Activated T-helper 2 cell treated with anti-CD3 and anti-CD28 coated beads, Interferon-gamma antibody, Interleukin-2, Interleukin-4, amounts not matched to agents 10 μg/mL and 5 μg/mL and 100 μg/mL, durations not matched to agents 14 hours and 24 hours and 36 hours (primary cell): ENCODE results near the gene TEP1. TPM values are rescaled to one million over a fixed set of nuclear protein-coding genes. Genes with fewer than 3 reads are reported as not detected.

Source experiments
- DNase-seq: peaks from one replicate; pipeline ENCODE4 v3.0.0; 2021; ENCODE audit warnings: low spot score
- H3K27ac Mint-ChIP-seq: one replicate; pipeline ENCODE4 v1.8.0; 2021; ENCODE audit warnings: mixed read lengths
- H3K27me3 Mint-ChIP-seq: one replicate; pipeline ENCODE4 v1.8.0; 2021; ENCODE audit warnings: low read depth, mixed read lengths
- H3K36me3 Mint-ChIP-seq: one replicate; pipeline ENCODE4 v1.8.0; 2021; ENCODE audit warnings: low read depth, mixed read lengths
- H3K4me1 Mint-ChIP-seq: one replicate; pipeline ENCODE4 v1.8.0; 2021; ENCODE audit warnings: low read depth, mixed read lengths
- H3K4me3 Mint-ChIP-seq: one replicate; pipeline ENCODE4 v1.8.0; 2021; ENCODE audit warnings: low read depth, mild to moderate bottlenecking, moderate library complexity, mixed read lengths
- H3K9me3 Mint-ChIP-seq: one replicate; pipeline ENCODE4 v1.8.0; 2021; ENCODE audit warnings: mixed read lengths
- intact Hi-C: fragments of 100-400 bp; cut with micrococcal nuclease; formaldehyde crosslinking; loops from one replicate; pipeline ENCODE4 v1.15.1; 2023
- total RNA-seq: library from RNA; stranded (reverse); gene quantifications from 2 replicates; pipeline ENCODE4 v1.2.3, GENCODE V29; 2022

TEP1 gene
- total RNA-seq, 1 donor from 2014 or later: 32.7 TPM

DNA sequence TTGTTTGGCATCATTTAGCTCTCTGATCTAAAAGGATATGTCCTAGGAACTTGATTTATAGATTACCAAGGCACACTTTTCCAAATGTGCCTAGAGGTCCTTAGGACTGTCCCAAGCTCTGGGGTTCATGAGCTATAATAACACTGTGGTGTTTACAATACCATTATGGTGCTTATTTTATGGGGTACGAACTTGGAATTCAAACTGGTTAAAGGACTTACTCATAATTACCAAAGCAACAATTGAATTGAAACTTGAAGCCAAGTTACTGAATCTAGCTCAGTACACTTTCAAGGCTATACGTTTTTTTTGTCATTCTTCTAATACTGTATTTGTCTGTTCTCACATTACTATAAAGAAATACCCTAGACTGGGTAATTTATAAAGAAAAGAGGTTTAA, 9.6 kb upstream of the TEP1 start:
- no peak overlapping the region for H3K4me3 Mint-ChIP-seq
- H3K27ac Mint-ChIP-seq: no peak overlapping the region
- H3K9me3 Mint-ChIP-seq: no peaks in the 10 kb centered on the region
- peaks cover 12% of the 10 kb centered on the region for H3K4me1 Mint-ChIP-seq
- intact Hi-C loops: no loop called here
- DNase-seq: no peak
- no peaks in the 10 kb centered on the region for H3K36me3 Mint-ChIP-seq
- H3K27me3 Mint-ChIP-seq: no peaks in the 10 kb centered on the region

DNA sequence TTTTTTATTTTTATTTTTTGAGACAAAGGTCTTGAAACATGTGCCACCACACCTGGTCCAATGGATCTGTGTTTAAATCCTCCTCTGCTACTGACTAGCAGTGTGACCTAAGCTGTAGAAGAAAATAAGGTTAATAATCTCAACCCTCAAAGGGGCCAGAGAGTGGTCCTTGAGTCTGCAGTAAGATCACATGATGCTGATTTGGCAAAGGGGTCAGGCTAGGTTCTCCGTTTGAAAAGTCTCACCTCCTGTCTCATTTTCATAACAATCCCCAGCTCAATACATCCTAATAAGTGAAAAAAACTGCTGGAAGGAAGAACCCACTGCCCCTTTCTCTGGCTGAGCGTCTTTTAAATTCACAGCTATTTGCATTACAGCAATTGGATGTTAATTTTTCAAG, 8.0 kb upstream of the TEP1 start:
- intact Hi-C loops: no loop called here
- Mint-ChIP-seq H3K27ac (no peak overlapping the region), H3K4me1 (peaks cover 4% of the 10 kb centered on the region), H3K27me3 (no peaks in the 10 kb centered on the region), H3K36me3 (no peaks in the 10 kb centered on the region), H3K4me3 (no peak overlapping the region), H3K9me3 (no peaks in the 10 kb centered on the region)
- DNase-seq: no peak

DNA sequence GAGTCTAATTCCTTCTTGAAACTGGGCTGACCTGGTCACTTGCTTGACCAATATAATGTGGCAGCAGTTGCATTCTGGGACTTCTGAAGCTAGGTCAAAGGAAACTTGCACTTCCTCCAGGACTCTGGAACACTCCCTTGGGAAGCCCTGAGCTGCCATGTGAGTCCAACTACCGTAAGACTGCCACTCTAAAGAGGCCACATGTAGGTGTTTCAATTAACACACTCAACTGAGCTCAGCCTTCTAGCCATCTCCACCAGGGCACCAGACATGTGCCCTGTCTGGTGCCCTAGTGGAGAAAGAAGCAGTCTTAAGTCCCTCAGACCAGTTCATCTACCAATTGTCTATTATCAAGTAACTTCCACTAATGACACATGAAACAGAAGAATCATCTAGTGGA, 6.1 kb upstream of the TEP1 start:
- no peaks in the 10 kb centered on the region for H3K36me3 Mint-ChIP-seq
- intact Hi-C loops: loop anchor here (5.0 kb wide), 2 partner anchors 113 to 263 kb away; partner anchors contain the start of gene RNASE4
- H3K27me3 Mint-ChIP-seq: no peaks in the 10 kb centered on the region
- DNase-seq: no peak
- H3K9me3 Mint-ChIP-seq: no peaks in the 10 kb centered on the region
- H3K27ac Mint-ChIP-seq: no peak overlapping the region
- peaks cover 4% of the 10 kb centered on the region for H3K4me1 Mint-ChIP-seq
- H3K4me3 Mint-ChIP-seq: no peak overlapping the region

DNA sequence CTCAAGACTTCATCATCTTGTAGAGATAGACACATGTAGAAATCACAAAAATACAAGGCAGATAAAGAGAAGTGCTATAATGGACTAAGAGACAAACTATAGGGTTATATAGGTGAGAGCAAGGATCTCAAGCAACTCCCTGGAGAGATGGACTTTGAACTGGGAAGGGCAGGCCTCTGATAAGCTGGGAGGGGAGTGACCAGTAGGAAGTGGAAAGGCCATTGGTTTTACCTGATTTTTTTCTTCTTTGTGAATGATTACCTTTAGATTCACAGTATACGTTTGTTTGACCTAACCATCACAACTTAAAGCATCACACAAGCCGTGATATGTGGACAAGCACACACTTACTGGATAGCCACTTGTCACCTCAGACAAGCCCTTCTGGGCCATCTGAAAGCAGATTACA, 5.2 kb upstream of the TEP1 start:
- intact Hi-C loops: loop anchor here (5.0 kb wide), 2 partner anchors 114 to 264 kb away; partner anchors contain the start of gene RNASE4
- peaks cover 9% of the 10 kb centered on the region for H3K4me1 Mint-ChIP-seq
- no peaks in the 10 kb centered on the region for H3K9me3 Mint-ChIP-seq
- H3K27ac Mint-ChIP-seq: no peak overlapping the region
- H3K36me3 Mint-ChIP-seq: no peaks in the 10 kb centered on the region
- H3K27me3 Mint-ChIP-seq: no peaks in the 10 kb centered on the region
- no peak overlapping the region for H3K4me3 Mint-ChIP-seq
- DNase-seq: no peak

DNA sequence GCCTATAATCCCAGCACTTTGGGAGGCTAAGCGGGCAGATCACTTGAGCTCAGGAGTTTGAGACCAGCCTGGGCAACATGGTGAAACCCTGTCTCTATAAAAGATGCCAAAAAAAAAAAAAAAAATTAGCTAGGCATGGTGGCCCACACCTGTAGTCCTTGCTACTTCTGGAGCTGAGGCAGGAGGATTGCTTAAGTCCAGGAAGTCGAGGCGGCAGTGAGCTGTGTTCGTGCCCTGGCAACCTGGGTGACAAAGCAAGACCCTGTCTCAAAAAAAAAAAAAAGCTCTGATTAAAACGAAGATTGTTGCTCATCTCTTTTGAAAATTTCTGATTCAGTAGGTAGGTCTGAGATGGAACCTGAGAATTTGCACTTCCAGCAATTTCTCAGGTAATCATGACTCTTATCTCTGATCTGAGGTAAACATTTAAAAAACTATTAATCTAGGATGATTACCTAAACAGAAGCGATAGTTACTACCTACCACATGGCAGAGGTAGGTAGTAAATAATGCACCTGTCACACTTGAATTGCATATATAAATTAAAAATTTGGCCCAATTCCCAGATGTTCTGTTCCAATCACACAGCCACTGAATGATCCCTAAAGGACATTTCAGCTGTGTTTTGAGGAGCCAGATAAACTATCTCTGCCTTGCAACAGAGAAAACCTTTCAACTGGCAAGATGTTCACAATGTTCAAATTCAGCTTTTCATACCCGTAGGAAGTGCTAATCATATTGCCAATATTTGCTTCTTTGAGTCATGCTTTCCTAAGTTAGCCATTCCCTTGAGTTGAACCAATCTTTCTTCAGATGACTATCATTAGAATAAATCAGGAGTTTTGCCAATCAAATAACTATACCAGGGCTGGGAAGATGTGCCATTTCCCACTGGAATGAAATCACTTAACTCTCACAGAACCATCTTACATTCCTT, 4.2 kb upstream of the TEP1 start:
- Mint-ChIP-seq H3K36me3 (no peaks in the 10 kb centered on the region), H3K27me3 (no peaks in the 10 kb centered on the region), H3K4me3 (no peak overlapping the region), H3K9me3 (no peaks in the 10 kb centered on the region), H3K4me1 (peaks cover 9% of the 10 kb centered on the region), H3K27ac (no peak overlapping the region)
- no peak for DNase-seq
- intact Hi-C loops: loop anchor here (5.0 kb wide), 2 partner anchors 115 to 265 kb away; partner anchors contain the start of gene RNASE4

DNA sequence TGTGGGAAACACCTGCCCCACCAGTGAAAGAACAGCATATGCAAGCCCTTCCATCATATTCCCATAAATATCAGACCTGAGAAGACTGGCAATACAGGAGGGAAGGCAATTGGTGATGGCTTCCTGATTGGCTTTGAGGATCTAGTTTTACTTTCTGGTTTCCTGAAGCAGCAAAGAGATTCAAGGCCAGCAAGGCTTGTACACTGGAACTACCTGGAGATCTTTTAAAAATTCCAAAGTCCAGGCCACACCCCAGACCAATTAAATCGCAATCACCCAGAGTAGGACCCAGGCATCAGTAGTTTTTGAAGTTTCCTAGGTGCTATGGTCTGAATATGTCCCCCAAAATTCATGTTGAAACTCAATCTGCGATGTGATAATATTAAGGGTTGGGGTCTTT, 2.9 kb upstream of the TEP1 start:
- no peak for DNase-seq
- no peaks in the 10 kb centered on the region for H3K36me3 Mint-ChIP-seq
- H3K9me3 Mint-ChIP-seq: no peaks in the 10 kb centered on the region
- H3K27me3 Mint-ChIP-seq: no peaks in the 10 kb centered on the region
- no peak overlapping the region for H3K4me3 Mint-ChIP-seq
- H3K4me1 Mint-ChIP-seq: peaks cover 18% of the 10 kb centered on the region
- intact Hi-C loops: loop anchor here (5.0 kb wide), 2 partner anchors 116 to 266 kb away; partner anchors contain the start of gene RNASE4
- H3K27ac Mint-ChIP-seq: no peak overlapping the region

DNA sequence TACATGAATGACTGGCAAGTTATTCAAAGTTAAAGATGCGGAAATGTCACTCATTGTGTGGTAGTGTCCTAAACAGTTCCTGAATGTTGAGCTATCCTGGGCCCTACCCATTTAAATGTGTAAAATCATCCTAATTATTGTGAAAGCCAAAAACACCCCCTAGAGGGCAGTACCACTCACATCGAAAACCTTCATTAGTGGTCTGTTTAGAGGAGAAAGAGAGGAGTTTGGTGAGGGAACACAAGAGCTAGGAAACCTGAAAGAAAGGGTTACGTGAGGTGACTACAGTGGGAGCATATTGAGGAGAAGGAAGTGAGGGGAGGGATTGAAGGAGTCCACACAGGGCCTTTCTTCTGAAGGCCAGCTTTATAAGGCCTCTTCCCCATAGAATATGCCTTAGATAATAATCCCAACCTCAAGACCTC, 2.5 kb upstream of the TEP1 start:
- H3K9me3 Mint-ChIP-seq: no peaks in the 10 kb centered on the region
- H3K36me3 Mint-ChIP-seq: no peaks in the 10 kb centered on the region
- H3K27me3 Mint-ChIP-seq: no peaks in the 10 kb centered on the region
- no peak overlapping the region for H3K27ac Mint-ChIP-seq
- intact Hi-C loops: loop anchor here (1.0 to 5.0 kb wide), 5 partner anchors 13 to 267 kb away; partner anchors contain the start of gene RNASE4
- H3K4me3 Mint-ChIP-seq: no peak overlapping the region
- no peak for DNase-seq
- H3K4me1 Mint-ChIP-seq: peaks cover 21% of the 10 kb centered on the region

DNA sequence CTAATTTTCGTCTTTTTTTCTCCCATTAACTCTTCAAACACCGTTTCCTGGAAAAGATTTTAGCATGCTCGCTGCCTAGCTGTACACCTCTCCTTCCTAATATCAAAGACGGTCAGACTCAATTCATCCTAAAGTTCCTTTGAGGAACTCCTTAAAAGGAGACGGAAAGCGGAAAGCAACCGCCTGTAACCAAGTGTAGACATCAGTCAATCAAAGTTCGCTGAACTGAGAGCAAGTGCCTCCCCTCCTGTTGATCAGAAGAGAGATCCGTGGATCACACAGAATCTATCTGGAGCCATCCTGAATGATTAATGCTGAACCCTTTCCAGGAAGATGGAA, 412 bp upstream of the TEP1 start:
- Mint-ChIP-seq H3K9me3 (no peaks in the 10 kb centered on the region), H3K36me3 (peaks cover 3% of the 10 kb centered on the region), H3K27ac (peak overlapping the region; percentile 91), H3K27me3 (no peaks in the 10 kb centered on the region), H3K4me1 (peaks cover 26% of the 10 kb centered on the region), H3K4me3 (peak overlapping the region; percentile 97)
- no peak for DNase-seq
- intact Hi-C loops: loop anchor here (1.0 to 2.0 kb wide), 3 partner anchors 15 to 80 kb away; partner anchors contain the start of genes CCNB1IP1 and PARP2

DNA sequence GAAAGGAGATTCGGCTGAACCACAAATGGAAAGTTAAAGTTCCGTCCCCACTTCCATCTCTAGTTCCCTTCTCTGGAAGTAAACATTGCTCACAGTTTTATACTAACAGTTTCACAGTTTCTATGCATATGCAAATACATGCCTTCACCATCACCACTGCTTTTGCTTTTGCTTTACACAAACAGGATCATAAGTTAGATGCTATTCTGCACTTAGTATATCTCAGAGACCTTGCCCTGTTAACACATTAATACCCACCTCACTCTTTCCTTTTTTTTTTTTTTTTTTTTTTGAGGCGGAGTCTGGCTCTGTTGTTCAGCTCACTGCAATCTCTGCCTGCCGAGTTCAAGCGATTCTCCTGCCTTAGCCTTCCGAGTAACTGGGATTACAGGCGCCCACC, 890 bp downstream of the TEP1 start:
- DNase-seq: no peak
- intact Hi-C loops: loop anchor here (1.0 to 2.0 kb wide), 2 partner anchors 43 to 70 kb away; partner anchors contain the start of genes APEX1 and PARP2

DNA sequence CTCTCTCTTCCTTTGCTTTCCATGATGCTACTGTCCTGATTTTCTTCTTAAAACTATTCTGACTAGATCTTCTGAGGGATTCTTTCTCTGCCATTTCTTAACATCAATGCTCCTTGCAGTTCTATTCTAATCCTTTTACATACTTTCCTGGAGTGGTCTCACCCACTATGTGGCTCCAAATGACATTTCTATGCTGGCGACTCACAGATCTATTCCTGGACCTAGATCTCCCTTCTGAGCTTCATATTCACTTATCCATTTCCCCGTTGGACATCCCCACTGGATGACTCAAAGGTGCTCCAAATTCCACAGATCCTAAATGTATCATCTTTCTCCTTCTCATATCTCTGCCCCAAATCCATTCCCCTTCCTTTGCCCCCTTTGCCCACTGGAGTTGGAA, 4.1 kb downstream of the TEP1 start:
- Mint-ChIP-seq H3K27ac (no peak overlapping the region), H3K36me3 (peaks cover 40% of the 10 kb centered on the region), H3K4me1 (peaks cover 29% of the 10 kb centered on the region), H3K4me3 (no peak overlapping the region), H3K27me3 (no peaks in the 10 kb centered on the region), H3K9me3 (no peaks in the 10 kb centered on the region)
- intact Hi-C loops: no loop called here
- DNase-seq: no peak

More for the DNA sequence above, 890 bp downstream of the TEP1 start:
- Mint-ChIP-seq H3K27me3 (no peaks in the 10 kb centered on the region), H3K9me3 (no peaks in the 10 kb centered on the region), H3K4me1 (peaks cover 28% of the 10 kb centered on the region), H3K4me3 (peak overlapping the region; percentile 97), H3K27ac (peak overlapping the region; percentile 91), H3K36me3 (peaks cover 13% of the 10 kb centered on the region)

DNA sequence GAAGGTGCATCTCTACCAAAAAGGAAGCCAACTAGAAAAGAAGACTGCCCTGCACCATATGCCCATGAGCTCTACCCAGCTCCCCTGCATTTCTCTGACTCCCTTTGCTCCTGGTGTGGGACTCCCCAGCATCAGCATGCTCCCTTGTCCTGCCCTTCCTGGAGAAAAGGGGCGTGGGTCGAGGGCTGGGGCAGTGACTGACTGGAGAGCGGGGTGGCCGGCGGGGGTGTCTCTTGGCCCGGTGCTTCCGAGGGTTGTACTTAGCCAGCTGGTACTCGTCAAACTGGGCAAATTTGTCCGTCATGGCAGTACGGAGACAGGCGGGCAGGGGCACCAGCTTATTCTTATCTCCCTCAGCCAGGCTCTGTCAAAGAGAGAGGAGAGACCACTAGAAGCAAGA, 9.8 kb downstream of the TEP1 start:
- Mint-ChIP-seq H3K27me3 (no peaks in the 10 kb centered on the region), H3K9me3 (no peaks in the 10 kb centered on the region), H3K4me1 (peaks cover 24% of the 10 kb centered on the region), H3K27ac (no peak overlapping the region), H3K36me3 (peaks cover 75% of the 10 kb centered on the region), H3K4me3 (no peak overlapping the region)
- intact Hi-C loops: no loop called here
- no peak for DNase-seq

DNA sequence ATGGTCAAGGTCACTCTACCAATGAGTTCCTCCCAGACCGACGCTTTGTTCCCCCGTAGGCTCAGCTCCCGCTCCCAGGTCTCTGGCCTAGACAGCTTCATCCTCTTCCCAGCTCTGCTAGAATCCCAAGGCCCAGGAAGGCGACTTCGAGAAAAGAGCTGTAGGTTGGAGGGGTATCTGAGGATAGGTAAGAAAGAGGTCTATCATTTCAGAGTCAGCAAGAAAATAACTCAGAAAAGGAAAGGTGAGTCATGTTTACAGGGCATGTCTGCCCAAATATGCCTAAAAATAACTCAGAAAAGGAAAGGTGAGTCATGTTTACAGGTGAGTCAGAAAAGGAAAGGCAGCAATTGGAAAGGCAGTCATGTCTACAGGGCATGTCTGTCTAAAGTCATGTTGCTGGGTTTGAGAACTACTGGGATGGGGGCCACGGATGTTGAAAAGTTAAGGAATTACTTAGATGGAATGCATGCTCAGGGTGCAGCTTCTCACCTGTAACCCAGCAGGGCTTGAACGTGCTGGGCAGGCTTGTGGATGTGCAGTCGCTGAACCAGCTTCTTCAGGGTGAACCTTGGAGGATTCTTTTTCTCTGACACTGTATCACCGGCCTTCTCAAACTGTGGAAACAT, 12.2 kb downstream of the TEP1 start:
- H3K36me3 Mint-ChIP-seq: peaks cover 61% of the 10 kb centered on the region
- no peaks in the 10 kb centered on the region for H3K9me3 Mint-ChIP-seq
- intact Hi-C loops: no loop called here
- no peaks in the 10 kb centered on the region for H3K27me3 Mint-ChIP-seq
- peaks cover 22% of the 10 kb centered on the region for H3K4me1 Mint-ChIP-seq
- DNase-seq: no peak
- peak overlapping the region; percentile 13 for H3K4me3 Mint-ChIP-seq
- H3K27ac Mint-ChIP-seq: peak overlapping the region; percentile 75

DNA sequence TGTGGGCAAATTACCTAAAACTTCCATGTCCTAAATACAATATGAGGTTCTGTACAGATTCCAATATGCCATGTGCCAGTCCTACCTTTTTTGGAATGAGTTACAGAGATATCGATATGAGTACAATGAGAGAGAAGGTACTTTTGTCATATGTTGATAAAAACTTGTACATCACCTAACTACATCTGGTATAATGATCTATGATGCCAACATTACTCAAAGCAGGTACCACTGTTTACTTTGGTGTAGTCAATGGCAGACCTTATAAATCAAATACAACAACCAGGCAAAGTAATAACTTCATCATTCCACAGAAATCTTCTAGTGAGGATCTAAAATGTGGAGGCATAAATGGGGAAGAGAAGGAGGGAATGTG, 12.7 kb downstream of the TEP1 start:
- Mint-ChIP-seq H3K27me3 (no peaks in the 10 kb centered on the region), H3K4me3 (peak overlapping the region; percentile 13), H3K36me3 (peaks cover 63% of the 10 kb centered on the region), H3K27ac (peak overlapping the region; percentile 75), H3K4me1 (peaks cover 22% of the 10 kb centered on the region), H3K9me3 (no peaks in the 10 kb centered on the region)
- no peak for DNase-seq
- intact Hi-C loops: no loop called here
